Superior temporal gyrus (tissue), 1 donor: Measurements from ENCODE around the gene CKS2.
A peak's percentile ranks its signal among the peaks of the same experiment; 100 is the strongest.
"Not testable (repeated sequence)": the region's sequence is repeated elsewhere in the genome, so short reads cannot be mapped to it uniquely, and the experiment has no call there.

Experiments
- DNase-seq: peaks from one replicate; pipeline ENCODE4 v3.0.0-alpha.2; 2016; ENCODE audit errors: extremely low spot score

The CKS2 gene

DNA sequence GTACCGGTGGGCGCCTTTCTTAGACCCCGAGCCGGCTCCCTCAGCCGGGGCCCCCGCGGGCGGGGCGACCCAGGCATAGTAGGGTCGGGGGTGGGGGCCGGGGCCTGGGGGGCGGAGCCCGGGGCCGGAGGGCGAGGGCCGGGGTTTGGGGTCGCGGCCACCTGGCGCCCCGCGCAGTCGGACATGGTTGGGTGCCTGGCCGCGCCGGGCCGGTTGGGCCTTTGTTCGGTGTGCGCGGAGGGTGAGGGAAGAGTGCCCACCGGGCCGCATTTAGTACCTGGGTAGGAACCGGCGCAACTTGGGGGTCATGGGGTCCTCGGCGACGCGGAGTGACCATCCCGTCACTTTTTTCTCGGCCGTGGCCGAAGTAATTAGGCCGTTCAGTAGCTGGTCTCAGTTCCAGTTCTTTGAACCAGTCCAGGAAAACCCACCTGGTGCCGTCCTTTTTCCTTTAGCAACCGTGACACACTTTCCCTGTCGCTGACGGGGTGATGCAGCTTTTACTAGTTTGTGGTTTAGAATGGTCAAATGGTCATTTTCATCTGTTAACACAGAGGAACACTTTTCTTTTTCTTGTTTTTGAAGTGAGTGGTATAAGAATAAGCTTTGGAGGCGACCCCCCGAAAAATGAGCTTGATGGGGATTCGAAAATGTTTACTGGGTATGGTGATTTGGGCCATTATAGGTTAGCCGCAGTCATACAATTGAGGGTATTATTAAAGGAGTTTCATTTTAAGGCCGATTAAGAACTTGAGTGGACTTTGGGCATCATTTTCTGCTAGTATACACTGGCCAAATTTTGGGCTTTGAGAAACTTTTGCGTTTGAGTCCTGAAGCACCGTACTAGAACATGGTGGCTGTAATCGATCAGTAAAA is 589 bp downstream of the CKS2 start:
- no peak for DNase-seq

DNA sequence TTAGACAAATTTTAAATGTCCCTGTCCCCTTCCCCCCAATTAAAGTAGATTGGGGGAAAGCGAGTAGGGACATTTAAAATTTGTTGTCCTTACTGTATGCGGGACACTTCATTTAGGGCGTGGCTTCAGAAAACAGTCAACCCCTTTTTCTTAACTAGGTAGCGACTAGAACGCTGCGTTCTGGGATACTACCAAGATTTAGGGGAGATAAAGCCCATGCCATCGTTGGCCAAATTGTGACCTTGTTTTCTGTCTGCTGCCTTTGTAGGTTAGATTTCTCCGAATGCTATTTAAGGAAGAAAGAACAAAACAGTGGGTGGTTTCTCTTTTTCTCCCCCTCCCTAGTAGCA is 1.2 kb downstream of the CKS2 start:
- no peak for DNase-seq

DNA sequence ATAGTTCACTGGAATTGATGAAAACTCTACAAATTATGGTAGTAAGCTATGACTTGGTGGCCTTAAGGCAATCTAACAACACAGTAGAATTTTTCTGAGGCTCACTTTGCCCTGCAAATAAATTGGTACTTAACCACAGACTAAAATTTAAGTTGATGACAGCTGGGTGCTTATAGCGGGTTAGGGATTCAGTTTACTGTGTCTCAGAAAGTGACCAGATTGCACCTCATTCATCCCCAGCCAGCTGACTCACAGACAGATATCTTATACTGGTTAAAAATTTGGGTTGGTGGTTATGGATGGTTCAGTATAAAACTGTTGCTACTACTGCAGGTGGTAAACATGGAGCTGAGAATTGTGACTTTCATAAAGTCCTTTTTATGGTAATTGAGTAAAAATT is 2.8 kb downstream of the CKS2 start:
- no peak for DNase-seq

DNA sequence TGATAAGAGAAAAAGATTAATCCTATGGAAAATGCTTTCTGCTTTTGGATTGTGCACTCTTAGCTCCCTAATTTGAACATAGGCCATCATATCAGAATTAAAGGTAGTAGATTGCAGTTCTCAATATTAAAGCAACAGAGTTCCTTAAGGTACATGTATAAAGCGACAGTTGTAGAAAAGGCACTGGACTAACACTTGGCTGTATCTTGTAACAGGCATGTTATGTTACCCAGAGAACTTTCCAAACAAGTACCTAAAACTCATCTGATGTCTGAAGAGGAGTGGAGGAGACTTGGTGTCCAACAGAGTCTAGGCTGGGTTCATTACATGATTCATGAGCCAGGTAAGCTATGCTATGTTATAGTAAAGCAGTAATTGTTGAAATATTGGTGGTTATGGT is 4.0 kb downstream of the CKS2 start:
- no peak for DNase-seq

DNA sequence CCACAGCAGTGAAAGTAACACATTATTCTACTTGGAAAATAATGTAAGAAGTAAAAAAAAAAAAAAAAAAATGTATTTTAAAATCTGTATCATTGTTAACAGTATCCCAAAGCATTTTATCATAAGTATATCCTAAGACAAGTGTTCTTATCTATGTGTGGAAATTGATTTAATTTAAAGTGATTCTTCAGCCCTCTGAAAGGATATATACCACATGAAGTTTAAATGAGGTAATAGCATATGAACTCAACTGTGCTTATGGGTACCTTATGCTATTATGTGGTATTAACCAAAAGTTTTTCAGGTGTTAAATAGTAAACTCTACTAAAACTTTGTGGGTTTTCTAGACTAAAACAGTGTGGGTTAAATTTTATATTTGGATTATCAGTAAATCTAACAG is 4.5 kb downstream of the CKS2 start:
- DNase-seq, result no peak

DNA sequence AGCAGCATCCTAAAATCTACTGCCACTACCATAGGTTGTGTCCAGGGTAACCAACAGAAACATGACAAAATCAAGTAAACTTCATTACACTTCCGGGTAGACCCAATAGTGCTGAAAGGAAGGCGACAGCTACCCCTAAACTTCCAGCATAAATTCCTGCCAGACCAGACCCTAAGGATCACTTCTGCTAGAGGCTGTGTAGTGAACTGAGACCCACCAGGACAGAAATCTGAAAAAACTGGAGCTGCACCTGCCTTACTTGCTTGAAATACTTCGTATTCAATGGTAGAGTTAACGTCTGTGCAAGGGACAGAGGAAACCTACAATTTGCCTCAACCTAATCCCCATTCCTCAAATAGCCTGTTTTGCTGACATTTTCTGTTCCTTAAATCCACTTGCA is 6.3 kb downstream of the CKS2 start:
- no peak for DNase-seq

DNA sequence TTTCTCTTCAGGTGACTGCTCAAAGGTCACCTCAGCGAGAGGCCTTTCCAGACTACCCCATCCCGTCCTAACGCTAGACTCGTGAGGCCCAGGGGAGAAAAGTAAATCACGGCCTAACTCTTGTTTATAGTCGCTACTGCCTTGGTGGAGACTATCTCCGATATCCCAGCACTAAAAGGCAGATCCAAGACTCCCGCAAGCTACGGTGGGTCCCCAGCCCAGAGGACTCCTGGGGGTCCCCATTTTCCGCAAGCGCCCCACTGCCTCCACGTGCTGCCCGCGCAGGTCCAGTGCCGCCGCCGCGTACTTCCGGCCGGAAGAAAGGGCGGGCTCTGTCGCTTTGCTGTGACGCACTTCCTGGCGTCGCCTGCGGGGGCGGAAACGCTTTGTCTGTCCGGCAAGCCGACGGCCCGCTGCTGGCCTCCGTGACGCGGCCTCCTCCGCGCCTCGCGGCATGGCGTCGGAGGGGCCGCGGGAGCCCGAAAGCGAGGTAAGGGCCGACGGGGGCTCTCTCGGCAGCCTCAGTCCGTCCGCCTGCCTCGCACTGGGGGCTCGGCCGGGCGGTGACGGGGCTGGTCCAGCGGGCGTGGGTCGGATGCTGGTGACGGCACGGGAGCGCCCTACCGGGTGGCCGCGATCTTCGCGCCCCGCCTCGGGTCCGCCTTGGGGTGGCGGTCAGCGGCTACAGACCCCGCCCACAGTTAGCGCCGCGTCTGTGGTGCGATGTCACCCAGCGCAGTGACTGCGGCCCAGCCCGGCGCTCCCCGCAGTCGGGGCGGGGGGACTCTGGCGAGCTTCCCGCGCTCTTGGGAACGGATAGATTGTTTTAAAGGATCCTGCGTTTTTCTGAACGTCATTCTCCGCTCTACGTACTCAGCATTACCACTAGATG is 7.4 kb downstream of the CKS2 start, which contains the start of gene SECISBP2:
Gene SECISBP2, plus strand, starts transcription at position 378 of the 892 bp plus-strand sequence. Its CDS starts 77 bp downstream, at position 455.
- peak; percentile 95 for DNase-seq

DNA sequence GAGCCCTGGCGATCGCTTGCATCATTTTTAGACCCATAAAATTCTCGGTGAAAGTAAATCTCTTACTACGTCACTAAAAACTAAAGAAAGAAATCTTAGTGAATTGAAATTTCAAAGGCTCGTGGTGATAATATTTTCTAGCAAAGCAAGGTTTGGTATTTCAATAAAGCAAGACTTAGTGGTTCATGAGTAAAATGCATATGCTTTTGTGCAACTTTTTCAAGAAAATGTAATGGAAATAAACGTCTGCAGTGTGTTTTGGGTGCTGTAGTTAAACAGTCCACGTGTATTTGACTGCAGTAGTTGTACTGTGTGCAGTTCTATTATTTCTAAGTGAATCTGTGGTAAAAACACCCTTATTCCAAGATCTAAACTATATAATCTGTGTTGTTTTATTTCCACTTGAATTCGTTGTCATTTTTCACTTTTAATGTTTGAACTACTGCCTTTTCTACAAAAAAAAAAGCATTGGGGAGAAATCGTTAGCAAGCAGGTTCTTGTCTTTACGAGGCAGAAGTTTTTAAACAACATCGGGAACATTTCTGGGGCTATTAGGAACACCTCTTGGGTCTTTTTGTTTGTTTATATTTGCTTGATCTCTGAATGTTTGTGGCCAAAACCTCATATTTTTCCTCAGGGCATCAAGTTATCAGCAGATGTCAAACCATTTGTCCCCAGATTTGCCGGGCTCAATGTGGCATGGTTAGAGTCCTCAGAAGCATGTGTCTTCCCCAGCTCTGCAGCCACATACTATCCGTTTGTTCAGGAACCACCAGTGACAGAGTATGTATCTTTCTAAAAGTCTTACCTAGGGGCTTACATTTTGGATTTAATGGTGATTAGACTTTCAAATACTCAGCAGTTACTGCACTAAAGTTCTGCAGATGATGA is 8.3 kb downstream of the CKS2 start:
- DNase-seq, result peak; percentile 22

DNA sequence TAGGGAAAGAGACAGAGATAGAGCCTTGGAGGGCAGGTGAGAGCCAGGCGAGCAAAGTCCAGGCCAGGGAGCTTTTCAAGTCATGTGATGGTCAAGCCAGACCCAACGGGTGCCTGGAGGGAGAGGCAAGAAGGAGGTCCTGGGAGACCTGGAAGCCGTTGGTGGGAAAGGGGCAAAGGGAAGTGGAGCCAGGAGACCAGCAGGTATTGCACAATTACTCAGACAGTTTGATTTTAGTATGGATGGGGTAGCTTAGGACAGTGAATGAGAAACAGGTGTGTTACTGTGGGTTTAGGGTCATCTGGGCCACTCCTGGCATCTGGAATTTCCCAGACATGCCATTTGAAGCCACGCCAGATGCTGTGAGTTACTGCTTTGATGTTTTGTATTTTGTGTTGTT is 12.4 kb downstream of the CKS2 start:
- DNase-seq, result no peak

DNA sequence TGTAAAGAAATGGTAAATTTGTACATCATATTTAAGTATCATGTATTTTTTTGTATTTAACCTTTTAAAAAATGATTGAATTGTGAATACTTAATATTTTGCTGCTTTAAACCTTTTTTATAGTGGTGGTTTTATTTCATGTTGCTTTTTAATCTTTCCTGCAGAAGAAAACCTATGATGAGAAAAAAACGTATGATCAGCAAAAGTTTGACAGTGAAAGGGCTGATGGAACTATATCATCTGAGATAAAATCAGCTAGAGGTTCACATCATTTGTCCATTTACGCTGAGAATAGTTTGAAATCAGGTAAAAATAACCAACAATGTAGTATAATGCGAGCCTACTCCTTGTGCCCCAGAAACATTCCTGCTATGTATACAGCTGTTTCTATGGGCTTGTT is 14.7 kb downstream of the CKS2 start:
- DNase-seq, result no peak

DNA sequence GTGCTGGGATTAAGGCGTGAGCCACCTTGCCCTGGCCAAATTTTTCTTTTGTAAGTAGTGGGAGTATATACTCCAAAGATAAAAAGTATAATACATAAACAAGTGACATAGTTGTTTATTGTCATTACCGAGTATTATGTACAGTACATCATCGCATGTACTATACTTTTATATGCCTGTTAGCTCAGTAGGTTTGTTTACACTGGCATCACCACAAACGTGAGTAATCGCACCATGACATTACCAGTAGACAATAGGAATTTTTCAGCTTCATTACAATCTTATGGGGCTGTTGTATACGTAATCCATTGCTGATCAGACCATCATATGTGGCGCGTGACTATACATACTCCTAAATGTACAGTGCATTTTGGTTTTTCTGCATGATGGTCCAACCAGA is 17.1 kb downstream of the CKS2 start:
- no peak for DNase-seq

DNA sequence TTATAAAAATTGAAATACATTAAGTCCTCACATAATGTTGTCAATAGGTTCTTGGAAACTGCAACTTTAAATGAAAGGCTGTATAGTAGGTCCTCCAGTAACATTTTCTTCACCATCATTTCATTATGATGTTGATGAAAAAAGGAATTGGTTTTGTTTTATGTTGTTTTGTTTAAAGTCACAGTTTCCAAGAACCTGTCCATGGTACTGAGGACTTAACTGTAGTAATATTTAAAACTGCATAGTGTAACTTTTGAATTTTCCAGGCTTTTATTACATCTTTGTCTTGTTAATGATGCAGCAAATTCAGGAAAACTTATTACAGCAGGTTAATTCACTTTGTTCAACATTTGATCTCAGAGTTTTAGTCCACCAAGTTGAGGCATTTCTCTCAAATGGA is 18.9 kb downstream of the CKS2 start:
- no peak for DNase-seq

DNA sequence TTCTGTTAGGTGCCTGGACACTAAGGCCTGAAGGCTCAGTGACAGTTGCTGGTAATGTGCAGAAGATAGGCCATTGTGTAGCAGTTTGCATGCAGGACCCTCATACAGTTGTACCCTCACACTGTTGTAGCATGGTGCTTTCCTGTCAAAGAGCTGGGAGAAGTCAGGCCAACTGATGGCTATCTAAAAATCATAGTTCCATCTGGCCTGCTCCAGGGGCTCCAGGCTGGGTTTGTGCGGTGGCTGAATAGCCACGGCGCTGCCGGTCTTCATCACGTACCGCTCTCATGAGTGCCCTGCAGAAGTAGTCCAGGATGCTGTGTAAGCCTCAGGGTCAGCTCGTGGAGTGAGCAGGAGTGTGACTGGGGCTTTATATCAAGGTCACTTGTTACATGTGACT is 19.5 kb downstream of the CKS2 start:
- DNase-seq, result no peak

DNA sequence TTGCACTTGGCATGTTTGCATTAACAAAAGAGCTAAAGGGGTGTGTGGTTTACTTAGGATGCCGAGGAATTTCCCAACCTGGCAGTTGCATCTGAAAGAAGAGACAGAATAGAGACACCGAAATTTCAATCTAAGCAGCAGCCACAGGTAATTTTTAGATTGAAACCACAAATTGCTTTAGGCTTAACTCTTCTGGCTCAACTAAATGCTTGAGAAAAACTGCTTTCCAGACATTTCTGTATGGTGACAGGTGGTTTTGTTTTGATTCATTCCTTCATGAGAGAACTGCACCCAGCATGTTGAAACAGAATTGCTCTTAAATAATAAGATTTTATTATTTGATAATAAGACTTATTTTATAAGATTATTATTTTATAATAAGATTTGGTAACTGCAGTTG is 28.8 kb downstream of the CKS2 start:
- no peak for DNase-seq

DNA sequence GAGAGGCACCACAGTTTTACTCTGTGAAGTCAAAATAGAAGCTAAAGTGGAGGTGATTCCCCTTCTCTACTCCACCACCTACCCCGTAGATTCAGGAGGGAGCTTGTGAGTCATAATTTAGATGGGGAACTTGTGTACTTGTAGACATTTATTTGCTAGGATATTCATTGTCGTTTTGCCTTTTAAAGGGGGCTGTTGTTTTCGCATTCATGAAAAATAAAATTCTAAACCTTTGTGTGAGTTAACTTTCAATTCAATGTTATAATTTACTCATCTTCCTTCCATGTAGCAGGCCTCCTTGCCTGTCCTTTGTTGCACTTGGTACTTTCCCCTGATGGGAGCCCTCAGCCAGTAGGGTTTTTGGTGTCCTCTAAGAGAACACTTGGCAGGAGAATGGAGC is 29.3 kb downstream of the CKS2 start:
- DNase-seq, result no peak

DNA sequence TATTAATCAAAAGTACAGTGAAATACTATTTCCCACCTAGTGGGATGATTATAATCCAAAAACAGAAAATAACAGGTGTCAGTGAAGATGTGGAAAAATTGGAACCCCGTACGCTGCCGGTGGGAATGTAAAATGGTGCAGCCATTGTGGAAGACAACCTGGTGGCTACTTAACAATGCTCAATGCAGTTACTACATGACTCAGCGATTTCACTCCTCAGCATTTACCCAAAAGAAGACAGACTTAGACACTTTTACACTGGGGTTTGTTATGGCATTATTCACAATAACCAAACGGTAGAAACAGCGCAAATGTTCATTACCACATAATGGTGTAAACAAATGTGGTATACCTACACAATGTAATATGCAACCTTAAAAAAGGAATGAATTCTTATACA is 31.2 kb downstream of the CKS2 start:
- DNase-seq, result no peak

DNA sequence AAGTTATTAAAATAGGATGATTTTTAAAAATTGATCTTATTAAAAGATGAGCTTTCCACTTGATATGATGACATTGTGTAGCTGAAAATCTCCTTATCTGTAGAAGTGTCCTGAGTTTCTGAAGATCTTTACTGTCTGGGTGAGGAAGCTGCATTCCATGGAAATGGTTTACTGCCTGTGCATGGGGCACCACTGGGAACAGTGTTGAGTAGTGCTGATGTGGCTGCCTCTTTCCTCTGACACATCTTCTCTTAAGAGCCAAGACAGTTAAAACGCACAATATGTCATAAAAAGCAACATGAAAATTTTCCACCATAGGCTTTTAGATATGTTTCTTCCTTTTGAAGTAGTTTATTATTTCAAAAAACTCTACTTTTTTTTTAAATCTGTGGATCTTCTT is 32.0 kb downstream of the CKS2 start:
- no peak for DNase-seq

DNA sequence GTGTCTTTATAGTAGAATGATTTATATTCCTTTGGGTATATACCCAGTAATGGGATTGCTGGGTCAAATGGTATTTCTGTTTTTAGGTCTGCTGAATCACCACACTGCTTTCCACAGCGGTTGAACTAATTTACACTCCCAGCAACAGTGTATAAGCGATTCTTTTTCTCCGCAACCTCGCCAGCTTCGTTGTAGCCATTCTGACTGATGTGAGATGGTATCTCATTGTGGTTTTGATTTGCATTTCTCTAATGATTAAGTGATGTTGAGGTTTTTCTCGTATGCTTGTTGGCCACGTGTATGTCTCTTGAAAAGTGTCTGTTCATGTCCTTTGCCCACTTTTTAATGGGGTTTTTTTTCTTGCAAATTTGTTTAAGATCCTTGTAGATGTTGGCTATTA is 32.8 kb downstream of the CKS2 start:
- not testable (repeated sequence) for DNase-seq

DNA sequence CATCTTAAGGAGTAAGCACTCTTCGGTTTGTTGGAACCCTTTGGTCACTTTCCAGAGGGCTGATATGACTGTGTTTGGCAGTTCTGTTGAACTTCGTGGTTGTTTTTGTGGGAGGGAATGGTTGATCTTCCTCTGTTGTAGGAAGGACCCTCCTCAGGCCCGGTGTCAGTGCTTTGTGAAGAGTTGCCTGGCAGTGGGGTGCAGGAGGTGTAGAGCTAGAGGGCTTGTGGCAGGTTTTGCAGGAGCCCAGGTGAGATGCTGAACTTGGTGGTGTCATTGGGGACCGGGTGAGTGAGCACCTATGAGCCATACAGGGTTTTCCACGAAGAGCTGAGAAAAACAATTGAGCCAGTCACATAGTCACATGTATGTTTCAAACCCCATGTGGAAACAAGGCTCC is 34.5 kb downstream of the CKS2 start:
- no peak for DNase-seq

DNA sequence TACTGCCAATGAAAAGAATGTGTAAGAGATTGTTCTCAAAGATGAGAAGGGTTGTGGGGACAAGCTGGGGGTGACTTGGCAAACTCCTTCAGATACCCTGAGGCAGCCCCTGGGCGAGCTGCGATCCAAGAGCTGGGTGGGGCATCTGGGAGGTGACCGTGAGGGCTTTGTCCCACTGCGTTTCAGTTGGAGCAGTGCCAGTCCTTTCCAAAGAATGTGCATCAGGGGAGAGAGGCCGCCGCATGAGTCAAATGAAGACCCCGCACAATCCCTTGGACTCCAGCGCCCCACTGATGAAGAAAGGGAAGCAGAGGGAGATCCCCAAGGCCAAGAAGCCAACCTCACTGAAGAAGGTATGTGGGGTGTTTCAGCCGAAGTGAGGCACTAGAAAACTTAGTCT is 35.7 kb downstream of the CKS2 start:
- no peak for DNase-seq

DNA sequence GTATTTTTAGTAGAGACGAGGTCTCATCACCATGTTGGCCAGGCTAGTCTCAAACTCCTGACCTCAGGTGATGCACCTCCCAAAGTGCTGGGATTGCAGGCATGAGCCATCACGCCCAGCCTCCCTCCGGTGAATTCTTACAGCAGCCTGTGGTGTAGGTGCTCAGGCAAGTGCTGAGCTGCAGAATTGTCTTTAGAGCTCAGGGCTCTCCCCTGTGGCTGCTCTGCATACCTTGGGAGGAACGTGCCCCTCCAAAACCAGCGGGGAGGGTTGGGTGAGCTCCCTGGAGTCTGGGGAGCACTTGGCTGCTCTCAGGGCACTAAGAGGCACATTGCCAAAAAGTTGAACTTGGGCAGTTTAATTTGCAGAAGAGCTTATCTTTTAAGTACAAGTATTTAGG is 36.7 kb downstream of the CKS2 start:
- DNase-seq, result no peak

DNA sequence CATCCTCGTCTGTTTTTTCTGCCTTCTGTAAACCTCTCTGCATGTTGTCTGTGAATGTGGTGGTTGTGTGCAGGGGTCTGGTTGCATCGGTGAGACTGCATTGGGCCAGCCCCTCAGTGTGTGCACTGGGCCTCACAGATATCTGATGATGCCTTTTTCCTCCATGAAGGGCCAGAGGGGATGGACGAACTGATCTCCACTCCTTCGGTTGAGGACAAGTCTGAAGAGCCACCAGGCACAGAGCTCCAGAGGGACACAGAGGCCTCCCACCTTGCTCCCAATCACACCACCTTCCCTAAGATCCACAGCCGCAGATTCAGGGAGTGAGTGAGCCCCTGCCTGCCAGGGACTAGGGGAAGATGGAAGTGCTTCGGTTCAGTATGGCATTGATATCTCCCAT is 38.6 kb downstream of the CKS2 start:
- no peak for DNase-seq
